HG03175 (cell line): ENCODE data around the gene ZNF771.
A peak's percentile ranks its signal among the peaks of the same experiment; 100 is the strongest.

ENCODE experiments used
- ATAC-seq: cut with Tn5 transposase; IDR thresholded peaks from one replicate; pipeline ENCODE4 v1.9.1; 2021; ENCODE audit warnings: mild to moderate bottlenecking, moderate library complexity; ENCODE audit not compliant: unreplicated experiment

ZNF771 gene

DNA sequence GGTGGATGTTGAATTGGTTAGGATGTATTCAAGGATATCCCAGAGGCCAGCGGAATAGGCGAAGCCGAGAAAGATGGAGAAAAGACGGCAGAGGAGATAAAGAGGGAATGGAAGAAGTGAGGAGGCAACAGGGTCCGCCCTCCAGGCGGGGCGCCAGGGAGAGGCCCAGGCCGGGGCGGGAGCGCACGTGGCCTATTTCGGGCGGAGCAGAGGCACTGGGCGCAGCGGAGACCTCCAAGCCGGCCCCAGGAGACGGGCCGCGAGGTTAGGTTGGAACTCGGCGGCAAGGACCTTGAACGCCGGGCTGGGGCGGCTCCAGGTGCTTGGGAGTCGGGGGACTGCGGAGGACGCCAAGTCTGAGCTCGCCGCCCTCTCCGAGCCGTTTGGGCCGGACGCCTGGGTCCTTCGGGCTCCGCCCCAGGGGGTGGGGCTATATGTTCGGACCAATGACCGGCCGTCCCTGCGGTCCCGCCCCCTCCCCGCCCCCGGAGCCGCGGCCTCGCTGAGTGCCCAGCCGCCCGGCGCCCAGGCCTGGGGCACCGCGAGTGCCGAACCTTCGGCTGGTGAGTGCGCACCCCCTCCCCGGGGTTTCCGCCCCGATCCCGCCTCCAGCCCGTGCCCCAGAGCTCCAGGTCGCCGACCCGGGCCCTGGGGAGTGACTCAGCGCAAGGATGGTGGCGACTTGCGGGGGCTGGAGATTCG, at the start of gene ZNF771:
TSS of gene ZNF771 (plus strand) at position 505 of the 702 bp plus-strand sequence. CDS start 448 bp downstream, outside the sequence.
- peak; percentile 70 for ATAC-seq

DNA sequence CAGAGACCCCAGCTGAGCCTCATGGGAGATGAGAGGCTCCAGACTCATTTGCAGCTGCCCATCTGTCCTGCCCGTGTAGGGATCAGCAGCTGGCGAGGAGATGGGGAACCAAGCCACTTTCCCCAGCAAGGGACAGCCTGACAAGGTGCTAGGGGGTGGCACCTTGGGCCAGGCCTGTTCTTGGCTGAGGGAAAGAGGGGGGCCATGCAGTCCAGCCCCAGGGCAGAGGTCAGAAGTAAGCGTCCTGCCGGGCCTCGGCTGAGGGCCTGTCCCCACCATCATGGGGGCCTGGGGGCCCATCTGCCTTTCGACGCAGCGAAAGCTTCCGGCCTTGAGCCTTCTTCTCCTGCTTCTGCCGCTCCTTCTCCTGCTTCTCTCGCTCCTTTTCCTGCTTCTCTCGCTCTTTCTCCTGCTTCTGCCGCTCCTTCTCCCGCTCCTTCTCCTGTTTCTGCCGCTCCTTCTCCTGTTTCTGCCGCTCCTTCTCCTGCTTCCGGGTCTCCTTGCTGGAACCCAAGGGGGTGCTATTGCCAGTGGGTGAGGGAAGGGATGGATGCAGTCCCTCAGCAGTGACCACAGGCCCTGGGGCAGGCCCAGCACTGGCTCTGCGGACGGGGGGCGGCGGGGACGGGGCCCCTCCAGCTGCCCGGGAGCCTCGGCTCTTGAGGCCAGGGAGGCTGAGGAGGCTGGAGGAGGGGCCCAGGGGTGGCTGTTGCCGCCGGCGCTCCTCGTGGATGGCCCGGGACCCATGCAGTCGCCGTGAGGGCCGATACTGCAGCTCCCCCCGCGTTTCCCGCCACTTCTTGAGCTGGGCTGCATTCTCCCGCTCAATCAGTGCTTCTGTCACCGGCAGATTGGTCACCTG, 49.5 kb upstream of the ZNF771 start:
- ATAC-seq, result no peak

DNA sequence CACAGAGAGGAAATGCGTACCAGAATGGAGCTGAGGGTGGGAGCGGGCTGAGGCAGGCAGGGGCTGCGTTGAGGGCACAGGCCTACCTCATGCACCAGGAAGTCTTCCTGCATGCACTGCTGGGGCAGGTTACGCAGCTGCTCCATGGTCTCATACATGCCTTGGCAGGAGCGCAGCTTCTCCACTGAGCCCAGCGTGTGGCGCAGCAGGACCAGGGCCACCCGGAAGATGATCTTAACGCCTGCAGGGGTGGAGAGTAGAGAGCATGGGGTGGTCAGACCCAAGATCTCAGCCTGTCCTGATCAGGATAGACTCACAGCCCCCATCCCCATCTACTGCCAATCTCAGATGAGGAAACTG, 48.8 kb upstream of the ZNF771 start:
- no peak for ATAC-seq

DNA sequence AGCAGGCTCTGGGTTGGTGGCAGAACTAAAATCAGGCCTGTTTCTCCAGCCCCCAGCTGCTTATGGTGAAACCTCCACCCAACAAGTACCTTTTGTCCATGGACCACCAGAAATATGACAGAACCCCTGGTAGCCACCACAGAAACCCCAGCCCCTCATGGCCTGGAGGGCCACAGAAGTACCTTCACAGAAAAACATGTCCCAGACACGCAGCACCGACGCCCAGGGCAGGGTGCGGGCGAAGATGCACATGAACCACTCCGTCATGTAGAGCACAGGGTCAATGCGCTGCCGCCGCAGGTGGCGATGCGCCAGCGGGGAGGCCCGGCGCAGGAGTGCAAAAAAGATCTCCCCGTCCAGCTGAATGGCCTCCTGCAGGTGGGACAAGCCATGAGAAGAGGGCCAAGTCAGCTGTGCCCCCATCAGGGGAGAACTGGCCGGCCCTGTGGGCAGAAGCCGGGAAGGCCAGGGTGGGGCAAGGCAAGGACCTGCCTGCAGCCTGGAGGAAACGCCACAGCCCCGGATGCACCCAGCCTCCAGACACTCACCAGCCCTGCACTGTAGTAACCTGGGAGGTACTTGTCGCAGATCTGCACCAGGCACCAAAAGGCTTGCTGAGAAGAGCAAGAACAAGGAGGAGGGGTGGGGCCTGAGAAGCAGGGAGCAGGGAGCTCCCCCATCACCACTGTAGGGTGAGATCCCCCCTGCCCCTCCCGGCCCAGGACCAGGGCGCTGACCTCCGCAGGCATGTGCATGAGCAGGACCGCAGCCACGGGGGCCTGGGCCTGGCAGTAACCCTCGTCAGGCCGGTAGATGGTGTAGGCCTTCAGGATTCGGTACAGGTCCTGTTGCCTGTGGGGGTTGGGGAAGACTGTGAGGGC, 48.2 kb upstream of the ZNF771 start:
- no peak for ATAC-seq

DNA sequence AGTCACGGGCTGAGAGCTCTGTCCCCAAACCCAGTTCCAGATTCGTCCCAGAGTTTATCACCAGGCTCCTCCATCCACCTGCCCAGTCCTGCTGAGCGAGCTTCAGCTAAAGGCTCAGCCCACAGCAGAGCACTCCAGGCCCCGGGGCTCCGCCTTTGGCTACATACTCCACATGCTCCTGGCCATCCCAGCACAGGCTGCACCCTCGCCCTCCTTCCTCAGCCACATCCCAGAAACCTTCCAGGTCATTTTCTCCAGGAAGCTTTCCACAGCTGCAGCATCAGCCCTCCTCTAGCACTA, 47.6 kb upstream of the ZNF771 start:
- no peak for ATAC-seq

DNA sequence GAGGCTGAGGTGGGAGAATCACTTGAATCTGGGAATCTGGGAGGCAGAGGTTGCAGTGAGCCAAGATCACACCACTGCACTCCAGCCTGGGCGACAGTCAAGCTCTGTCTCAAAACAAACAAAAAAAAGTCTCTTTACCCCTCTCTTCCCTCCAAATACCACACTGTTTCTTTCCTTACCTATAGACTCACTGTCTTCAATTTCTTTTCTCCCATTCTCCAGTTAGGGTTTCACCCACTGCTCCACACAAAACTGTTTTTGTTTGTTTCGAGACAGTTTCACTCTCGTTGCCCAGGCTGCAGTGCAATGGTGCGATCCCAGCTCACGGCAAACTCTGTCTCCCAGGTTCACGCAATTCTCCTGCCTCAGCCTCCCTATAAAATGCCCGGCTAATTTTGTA, 46.2 kb upstream of the ZNF771 start:
- ATAC-seq, result no peak

DNA sequence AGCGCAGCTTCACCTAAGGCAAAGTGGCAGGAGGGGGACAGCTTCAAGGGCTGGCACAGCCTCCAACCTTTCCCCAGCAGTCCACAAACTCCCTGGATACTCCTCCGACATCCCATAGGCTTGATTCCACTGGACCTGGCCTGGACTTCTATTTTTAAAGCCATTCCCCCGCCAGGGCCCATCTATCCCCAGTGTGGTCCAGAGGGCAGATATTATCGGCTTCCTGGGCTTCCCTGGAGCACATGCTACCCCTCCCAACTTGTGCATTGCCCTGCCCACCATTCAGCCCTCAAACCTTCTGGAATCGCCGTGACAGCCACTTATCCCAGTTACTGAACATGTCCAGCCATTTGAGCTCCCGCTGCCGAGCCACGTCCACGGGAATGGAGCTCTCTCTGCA, 42.2 kb upstream of the ZNF771 start:
- no peak for ATAC-seq

DNA sequence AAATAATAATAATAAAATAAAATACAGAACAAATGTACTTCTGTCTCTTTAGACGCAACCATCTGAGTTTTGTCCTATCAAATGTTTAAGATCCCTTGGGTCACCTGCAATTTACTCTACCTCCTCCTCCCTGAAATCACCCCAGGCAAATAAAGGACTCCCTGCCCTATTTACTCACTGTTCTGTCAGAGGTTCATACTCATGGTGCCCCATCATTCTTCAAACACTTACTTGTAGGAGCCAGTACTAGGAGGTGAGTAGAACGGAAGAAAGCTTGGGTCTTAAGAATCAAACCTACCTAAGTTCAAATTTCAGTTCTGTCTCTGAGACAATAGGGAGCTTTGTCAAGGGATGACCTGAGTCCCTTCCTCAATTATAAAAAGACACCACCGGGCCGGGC, 40.9 kb upstream of the ZNF771 start:
- ATAC-seq, result no peak

DNA sequence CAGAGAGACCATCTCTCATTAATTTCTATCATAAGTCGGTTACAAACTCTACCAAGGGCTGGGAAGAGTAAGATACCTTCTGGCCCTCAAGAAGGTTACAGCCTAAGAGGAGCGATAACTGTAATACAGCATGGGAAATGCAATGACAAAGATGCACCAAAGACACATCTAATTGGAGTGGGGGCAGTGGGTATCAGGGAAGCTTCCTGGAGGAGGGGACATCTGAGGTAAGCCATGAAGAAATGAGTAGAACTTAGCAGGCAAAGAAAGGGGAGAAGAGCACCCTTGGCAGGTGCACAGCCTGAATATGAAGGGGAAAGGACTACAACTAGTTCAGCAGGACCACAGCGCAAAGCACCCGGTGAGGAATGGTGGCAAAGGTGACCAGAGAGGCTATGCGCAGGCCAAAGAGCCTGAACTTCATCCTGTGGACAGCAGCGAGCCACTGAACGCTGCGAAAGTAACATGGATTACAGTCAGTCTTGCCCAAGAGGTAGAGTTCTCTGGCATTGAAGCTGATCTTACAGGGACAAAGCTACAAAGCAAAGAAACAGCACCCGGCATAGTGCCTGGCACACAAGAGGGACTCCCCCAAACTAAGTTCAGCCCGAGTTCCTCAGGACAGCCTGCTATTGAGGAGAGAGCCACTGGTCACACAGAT, 39.9 kb upstream of the ZNF771 start:
- ATAC-seq, result no peak

DNA sequence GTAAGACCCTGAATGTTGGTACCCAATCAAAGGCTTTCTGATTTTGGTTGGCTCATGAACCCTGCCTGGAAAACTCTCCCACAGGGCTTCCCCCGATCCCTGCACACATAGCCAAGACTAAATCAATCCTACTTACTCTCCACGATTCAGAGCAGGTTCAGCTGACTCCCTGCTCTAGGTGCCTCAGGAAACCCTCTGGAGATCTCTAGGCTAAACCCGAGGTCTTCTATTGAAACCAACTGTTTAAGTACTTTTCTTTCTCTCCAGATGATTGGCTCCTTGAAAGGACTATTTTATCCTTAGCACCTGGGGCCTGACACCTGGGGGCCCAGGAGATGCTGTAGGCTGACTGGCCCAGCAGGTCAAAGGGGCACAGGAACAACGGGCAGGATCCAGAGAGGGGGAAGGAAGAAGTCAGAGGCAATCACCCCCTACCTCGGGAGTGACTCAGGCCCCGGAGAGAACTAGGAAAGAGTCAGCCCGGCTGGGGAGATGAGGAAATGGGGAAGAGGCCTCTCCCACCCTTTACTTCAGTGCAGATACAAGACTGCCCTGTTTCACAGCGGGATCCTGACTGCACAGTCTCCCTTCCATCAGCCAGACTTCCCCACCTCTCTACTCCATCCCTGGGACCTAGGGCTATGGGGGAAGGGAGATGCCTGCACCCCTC, 39.1 kb upstream of the ZNF771 start:
- ATAC-seq, result no peak

DNA sequence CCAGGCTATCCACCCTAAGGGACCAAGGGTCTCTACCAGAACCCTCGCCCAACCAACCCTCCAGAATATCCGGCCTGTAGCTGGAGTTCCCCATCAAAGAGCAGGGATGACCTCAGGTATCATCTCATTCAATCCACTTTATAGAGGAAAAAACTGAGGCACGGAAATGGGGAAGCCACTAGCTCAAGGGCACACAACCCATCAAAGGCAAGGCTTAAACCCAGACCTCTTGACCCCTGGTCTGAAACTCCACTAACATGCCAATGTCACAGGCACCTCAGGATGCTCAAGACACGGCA, 38.7 kb upstream of the ZNF771 start:
- no peak for ATAC-seq

DNA sequence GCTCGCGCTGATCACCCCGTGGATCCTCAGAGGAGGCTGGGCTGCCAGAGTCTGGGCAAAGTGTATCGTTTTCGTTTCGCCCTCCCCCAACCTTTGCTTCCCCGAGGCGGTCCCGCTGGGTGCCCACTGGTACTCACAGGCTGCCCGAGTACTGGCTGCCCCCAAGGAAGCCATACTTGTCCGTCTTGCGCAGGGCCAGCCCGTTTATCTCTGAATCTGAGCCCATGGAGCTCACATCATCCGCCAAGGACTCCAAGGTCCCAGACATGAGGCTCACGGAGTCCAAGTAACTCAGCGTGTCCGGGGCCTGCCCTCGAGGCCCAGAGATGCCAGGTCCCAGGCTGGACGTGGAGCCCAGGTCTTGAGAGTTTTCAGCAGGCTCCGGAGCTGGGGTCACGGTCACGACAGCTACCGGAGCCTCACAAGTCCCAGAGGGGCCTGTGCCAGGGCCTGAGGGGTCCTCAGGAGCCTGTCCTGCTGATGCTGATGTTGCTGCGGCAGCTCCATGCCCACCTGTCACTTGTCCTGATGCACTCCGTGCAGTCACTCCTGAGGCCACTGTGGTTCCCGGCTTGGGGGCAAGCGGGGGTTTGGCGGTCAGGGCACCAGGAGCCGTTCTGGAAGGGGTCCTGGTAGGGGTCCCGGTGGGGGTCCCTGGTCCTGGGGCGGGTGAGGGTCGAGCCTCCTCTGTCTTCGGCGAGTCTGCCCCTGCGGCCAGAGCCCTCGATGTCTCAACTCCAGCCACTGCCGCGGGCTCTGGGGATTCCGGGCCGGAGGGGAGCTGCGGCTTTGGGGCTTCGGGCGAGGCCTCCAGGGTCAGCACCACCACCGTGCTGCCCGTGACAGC, 38.1 kb upstream of the ZNF771 start:
- ATAC-seq, result no peak

DNA sequence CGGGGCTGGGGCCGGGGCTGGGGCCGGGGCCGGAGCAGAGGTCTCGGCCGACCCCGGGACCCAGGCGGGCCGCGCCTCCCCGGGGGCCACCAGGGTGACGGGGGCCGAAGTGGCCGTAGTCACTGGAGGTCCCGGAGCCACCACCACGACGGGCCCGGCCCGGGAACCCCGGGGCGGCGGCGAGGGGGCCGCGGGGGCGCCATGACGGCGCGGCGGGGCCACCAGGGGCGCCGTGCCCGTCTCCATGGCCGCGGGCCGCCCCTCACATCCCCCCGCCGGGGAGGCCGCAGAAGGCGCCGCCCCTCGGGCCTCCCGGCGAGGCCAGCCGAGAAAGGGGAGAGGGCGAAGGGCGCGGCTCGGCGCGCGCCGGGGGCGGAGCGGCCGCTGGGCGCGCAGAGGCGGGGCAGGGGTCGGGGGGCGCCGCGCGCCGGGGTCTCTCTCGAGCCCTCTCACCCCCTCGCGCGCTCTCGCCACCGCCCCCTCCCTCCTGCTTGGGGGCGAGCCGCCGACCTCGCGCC, 37.4 kb upstream of the ZNF771 start:
- ATAC-seq, result peak; percentile 10

DNA sequence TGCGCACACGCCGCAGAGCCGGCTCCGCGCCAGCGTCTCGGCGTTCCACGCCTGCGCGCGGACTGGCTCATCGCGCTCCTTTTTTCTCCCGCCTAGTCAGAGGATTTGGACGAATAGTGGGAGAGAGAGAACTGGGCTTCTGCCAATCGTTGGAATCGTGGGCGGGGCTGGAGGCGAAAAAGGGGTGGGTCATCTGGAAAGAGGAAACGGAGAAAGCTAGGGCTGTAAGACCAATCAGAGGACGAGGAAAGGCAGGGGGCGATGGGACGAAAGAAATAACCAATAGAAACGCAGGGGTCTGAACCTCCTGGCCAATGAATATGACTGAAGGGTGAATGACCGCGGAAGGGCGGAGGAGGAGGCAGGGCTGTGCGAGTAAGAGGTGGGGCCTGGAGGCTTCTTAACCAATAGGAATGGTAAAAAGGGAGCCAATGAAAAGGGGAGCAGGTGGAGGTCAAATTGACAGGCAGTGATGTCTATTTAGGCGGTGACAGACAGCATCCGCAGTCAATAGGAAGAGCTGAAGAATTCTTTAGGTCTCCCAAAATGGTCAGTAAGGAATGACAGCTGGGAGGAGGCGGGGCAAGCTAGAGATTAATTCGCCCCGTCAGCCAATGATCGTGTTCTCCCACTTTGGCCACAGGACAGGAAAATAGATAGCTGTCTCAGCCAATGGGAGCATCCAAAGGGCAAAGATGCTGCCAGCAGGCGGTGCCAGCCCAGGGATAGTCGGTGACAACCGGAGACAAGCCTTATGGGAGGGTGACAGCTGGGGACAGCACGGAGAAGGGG, 36.8 kb upstream of the ZNF771 start, which contains the start of gene TBC1D10B:
TSS of gene TBC1D10B (minus strand) at position 39 of the 792 bp plus-strand sequence. CDS start 311 bp downstream, outside the sequence.
- ATAC-seq, result peak; percentile 80

DNA sequence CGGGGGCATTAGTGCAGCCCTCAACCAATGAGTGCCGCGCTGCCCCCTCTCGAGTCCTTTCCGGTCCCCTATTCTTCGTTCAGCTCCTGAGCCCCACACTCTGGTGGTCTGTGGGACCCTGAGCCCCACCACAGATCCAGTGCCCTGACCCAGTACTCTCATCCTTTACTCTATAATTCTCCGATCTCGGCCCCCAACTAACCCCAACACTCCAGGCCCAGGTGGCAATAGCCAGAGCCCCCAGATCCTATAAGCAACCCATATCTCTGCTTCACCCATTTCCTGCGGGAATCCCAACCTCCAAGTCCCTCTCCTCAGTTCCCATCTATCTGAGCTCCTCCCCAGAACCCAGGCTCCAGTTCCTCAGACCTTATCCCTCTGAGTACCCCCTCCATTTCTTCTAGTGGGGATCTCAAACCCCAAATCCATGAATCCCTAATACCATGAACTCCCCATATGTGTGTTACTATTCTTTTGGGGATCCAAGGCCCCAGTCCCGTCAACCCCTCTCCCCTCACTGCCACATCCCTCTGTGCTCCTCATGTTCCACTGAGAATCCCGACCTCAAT, 36.1 kb upstream of the ZNF771 start:
- no peak for ATAC-seq

DNA sequence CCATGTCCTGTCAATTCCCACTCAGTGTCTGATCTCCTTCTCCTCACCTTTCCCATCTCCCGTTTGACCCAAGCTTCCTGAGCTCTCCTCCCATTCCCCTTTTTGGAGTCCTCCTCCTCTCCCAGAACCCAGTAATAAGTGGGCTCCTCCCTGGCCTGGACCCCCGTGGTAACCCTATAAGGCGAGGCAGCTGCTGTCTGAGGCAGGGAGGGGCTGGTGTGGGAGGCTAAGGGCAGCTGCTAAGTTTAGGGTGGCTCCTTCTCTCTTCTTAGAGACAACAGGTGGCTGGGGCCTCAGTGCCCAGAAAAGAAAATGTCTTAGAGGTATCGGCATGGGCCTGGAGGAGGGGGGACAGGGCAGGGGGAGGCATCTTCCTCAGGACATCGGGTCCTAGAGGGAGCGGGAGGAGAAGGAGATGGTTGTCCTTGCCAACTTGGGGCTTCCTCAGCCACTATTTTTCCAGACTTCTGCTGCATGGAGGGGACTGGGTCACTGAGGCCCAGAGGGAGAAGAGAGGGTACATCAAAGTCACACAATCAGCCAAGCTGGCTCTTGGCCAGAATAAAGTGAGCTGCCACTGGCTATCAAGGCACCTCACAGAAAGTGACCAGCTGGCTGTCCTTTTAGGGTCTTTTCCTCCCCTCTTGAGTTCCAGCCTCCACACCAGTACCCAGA, 35.2 kb upstream of the ZNF771 start:
- no peak for ATAC-seq

DNA sequence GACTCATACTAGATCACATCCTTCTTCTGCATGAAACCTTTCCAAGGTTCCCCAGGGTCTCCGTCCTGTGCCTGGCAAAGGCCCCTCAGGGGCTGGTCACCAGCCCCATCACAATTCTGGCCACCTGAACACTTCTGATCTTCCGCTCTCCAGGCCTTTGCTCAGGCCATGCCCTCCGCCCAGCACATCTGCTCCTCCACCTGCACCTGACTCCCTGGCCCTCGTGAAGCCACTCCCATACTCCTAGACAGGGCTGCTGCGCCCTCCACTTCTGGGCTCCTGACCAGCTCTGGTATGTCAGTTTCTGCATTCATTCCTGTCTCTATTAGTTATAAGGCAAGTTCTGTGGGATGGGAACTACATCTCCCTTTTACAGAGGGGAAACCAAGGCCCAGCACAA, 34.7 kb upstream of the ZNF771 start:
- ATAC-seq, result no peak

DNA sequence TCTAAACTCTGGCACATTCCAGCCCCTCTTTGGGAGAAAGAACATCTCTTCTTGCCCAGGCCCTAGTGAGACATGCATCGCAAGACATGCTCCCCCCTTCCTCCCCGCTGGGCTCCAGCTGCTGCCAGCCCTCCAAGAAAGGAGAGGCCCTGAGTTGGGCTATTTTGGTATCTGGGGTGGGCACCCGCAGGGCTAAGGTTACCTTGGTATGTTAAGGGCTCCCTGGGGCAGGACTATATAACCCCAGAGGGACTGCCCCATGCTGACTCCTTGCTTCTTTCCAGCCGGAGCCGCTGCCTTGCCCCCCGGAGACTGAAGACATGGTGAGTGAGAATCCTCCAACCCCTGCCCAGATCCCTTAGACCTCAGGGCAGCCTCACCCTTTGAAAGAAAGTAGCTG, 32.9 kb upstream of the ZNF771 start, which contains the start of gene MYL11:
TSS of gene MYL11 (plus strand) at position 265 of the 400 bp plus-strand sequence. CDS start at position 321, 56 bp downstream.
- ATAC-seq, result no peak
